HG03175 (cell line): ENCODE data around the gene C1orf122.

ENCODE experiments used
- ATAC-seq: cut with Tn5 transposase; IDR thresholded peaks from one replicate; pipeline ENCODE4 v1.9.1; 2021; ENCODE audit warnings: mild to moderate bottlenecking, moderate library complexity; ENCODE audit not compliant: unreplicated experiment

The C1orf122 gene

GRCh38 chr1:37844536-37844935 is 36.9 kb downstream of the C1orf122 start:
- ATAC-seq = no peak

DNA sequence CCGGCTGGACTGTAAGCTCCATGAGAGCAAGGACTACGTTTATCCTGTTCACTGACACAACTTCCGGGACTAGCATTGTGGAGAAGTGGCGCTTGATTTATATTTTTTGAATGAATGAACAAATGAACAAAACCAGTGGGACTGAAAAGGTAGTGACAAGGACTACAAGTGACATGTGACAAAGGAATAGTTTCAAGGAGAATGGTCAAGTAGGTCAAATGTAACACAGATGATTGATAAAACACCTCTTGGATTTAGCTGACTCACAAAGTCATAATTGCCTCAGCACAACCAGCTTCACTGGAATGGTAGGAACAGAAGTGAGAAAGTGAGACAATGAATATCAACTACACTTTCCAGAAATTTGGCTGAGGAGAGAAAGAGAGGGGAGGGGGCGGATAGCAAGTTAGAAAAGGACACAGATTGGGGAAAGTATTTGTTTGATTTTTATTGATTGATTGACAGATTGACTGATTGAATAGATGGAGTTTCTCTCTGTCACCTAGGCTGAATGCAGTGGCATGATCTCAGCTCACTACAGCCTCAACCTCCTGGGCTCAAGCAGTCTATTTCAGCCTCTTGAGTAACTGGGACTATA is 37.6 kb downstream of the C1orf122 start:
- ATAC-seq = no peak

DNA sequence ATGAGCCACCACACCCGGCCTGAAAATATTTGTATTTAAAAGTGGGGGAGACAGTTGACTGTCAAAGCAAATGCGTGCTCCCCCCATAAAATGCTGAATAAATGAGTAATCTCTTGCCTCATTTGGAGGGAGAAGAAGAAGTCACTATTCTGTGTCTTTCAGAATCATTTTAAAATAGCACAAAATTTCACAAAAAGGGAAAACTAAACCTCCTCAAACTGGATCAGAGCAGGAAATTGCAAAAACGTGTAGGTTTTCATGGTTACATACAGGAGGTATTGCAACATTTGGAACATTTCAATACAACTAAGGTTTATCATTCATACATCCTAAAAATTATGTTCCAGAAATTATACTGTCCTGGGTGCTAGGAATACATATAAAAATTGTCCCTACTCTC is 38.2 kb downstream of the C1orf122 start:
- ATAC-seq = no peak

DNA sequence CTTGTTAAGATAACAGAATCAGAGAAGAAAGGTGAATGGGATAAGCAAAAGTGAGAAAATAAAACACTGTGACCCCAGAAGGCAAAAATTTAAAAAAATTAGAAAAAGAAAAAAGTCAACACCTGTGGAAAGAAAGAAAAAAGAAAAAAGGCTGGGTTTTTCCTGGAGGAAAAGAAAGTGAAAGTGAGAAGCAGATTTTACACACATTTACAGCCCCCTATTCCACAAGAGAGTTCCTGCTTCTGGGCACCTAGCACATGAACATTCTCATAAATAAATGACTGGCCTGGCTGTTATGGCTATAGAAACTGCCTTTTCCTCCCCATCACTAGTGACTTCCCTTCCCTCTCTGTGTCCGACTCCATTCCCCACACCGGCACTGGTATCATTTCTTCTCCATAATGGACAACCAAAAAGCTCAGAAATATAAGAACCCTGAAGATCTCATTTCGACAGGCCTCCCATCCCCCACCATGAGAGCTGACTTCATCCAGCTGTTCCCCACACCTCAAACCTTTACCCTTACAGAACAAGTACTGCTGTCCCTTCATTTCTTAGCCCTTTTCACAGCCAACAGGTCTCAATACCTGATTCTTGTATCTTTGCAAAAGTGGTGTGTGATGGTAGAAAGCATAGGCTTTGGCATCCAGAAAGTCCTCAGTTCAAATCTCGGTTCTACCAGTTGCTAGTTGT is 39.2 kb downstream of the C1orf122 start:
- ATAC-seq = no peak

DNA sequence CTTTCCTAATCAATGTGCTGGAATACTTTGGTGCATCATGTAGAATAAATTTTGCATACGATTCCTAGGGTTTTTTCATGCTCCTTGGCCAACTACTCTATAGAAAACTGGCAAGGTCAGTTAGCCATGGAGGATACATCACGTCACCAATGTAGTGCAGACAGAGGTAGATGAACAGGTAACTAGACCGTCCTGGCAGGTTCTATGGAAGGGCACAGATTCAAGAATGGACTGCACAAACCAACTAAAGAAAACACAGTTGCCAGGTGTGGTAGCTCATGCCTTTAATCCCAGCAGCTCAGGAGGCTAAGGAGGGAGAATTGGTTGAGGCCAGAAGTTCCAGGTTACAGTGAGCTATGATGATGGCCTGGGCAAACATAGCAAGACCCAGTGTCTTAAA is 41.9 kb downstream of the C1orf122 start:
- ATAC-seq = no peak

DNA sequence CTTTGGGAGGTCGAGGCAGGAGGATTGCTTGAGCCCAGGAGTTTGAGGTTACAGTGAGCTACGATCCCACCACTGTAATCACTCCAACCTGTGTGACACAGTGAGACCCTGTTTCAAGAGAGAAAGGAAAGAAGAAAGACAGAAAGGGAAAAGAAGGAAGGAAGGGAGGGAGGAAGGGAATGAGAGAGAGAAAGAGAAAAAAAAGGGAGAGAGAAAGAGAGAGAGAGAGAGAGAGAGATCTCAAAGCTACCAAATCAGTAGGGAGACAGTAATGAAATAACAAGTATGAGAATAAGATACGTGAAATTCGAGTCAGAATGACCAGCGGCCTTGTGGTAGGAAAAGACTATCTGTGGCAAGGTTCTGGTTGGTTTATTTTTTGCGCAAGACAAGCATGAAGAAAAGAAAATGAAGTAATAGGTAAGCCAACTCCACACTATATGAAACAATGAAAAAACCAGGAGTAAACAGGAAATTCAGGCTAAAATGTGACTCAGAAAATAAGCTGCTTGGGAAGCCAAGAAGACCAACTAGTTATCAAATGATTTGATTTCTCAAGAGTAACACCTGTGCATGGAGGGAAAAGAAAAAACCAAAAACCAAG is 42.9 kb downstream of the C1orf122 start:
- ATAC-seq = no peak

- ATAC-seq = no peak
Observed at GRCh38 chr1:37851262-37851661, 43.7 kb downstream of the C1orf122 start.

DNA sequence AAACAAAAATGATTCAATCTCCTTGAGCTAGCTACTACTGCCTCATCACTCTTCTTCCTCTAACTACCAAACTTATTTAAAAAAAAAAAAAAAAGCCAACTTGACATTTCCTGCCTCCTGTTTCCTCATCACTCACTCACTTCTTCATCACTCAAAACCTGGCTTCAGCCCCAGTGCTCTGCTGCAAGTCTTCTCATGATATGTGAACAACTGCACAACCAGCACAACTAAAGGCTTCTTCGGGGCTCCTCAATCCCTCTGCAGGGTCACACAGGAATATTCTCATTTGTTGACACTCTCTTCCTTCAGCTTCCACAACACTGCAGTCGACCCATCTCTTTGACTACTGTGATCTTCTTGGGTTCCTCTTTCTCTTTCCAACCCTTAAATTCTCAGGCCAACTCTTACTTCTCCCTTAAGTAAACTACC is 44.2 kb downstream of the C1orf122 start:
- ATAC-seq = no peak

DNA sequence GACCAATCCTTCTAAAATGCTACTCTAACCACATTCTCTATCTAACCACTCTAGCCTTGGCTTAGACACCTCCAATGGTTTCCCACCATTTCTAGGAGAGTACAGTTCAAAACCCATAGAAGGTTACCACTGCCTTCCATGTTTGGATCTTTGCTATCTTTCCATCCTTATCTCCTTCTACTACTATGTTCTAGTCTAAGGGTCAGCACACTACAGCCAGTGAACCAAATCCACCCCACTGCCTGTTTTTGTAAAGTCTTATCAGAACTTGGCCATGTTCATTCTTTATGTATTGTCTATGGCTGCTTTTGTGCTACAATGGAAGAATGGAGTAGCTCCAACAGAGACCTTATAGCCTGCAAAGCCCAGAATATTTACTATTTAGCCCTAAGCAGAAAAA is 45.6 kb downstream of the C1orf122 start:
- no peak for ATAC-seq

GRCh38 chr1:37854406-37854805 is 46.8 kb downstream of the C1orf122 start:
- ATAC-seq = no peak
